Right hindlimb (tissue), 1 donor: ENCODE data around the gene TIGIT.

Experiments
- DNase-seq: peaks from one replicate; pipeline ENCODE4 v3.0.0-alpha.2; 2018

TIGIT gene

GRCh38 chr3:114356066-114356465 is 62.2 kb downstream of the TIGIT start:
- no peak for DNase-seq

GRCh38 chr3:114356525-114356924 is 62.7 kb downstream of the TIGIT start:
- no peak for DNase-seq
